Left kidney (tissue), 2 donors: ENCODE results near the gene ITGB7. TPM values are rescaled to one million over a fixed set of nuclear protein-coding genes. Genes with fewer than 3 reads are reported as not detected.

Source experiments
- DNase-seq: peaks from one replicate; pipeline ENCODE4 v3.0.0-alpha.2; 2013
- polyA plus RNA-seq: library from polyadenylated mRNA; unstranded; fragments of 120-200 nt; gene quantifications from one replicate; pipeline ENCODE4 v1.2.1, GENCODE V29; 2013; ENCODE audit not compliant: insufficient read length

The ITGB7 gene
- polyA plus RNA-seq, 1 donor = 1.8 TPM

DNA sequence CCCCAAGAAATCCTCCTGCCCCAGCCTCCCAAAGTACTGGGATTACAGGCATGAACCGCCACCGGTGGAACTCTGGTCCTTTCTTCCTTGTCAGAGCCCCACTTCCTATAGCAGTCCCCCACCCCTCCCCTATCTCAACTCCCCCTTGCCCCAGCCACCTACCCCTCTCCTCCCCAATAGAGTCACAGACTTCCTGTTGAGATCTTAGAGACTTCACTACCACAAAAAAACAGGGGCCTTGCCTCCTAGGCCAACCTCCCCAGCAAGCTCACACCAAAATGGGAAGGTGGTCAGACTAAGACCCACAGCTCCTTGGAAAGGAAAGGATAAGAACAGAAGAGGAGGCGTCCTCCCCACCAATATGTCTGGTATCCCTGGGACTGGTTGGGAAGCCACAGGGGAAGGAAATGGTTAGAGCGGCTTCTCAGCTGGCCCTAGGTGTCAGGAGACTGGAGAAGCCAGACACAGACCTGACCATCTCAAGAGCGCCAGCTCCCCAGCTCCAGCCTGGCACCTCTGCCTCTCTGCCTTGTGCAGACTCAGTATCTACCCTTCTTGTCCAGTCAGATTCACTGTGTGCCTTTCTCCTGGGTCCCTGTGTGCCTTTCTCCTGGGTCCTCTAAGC is 8.5 kb downstream of the ITGB7 start:
- DNase-seq = no peak

GRCh38 chr12:53197011-53197640 is 9.9 kb downstream of the ITGB7 start:
- DNase-seq = no peak

DNA sequence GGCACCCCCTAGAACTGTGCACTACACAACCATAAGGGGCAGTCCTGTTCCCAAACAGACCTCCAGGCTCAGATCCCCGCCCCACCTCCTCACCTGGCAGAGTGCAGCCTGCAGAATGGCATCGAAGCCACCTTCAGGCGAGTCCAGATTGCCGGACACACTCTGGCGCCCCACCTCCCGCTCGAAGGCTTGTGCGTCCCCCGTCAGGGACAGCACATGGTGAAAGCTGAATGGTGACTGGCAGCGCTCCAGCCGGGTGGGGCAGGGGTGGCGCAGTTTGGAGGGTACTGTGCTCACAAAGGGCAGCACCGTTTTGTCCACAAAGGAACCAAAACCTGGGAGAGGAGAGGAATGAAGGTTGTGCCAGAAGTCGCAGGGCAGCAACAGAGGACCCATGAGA is 10.6 kb downstream of the ITGB7 start:
- DNase-seq = no peak

- DNase-seq = no peak
Observed at GRCh38 chr12:53195516-53196420, 11.3 kb downstream of the ITGB7 start.

- no peak for DNase-seq
Observed at GRCh38 chr12:53194973-53195372, 12.1 kb downstream of the ITGB7 start.

GRCh38 chr12:53193985-53194716 is 12.9 kb downstream of the ITGB7 start:
- DNase-seq = no peak

GRCh38 chr12:53193040-53193439 is 14.0 kb downstream of the ITGB7 start:
- no peak for DNase-seq

GRCh38 chr12:53192531-53193021 is 14.5 kb downstream of the ITGB7 start:
- no peak for DNase-seq

DNA sequence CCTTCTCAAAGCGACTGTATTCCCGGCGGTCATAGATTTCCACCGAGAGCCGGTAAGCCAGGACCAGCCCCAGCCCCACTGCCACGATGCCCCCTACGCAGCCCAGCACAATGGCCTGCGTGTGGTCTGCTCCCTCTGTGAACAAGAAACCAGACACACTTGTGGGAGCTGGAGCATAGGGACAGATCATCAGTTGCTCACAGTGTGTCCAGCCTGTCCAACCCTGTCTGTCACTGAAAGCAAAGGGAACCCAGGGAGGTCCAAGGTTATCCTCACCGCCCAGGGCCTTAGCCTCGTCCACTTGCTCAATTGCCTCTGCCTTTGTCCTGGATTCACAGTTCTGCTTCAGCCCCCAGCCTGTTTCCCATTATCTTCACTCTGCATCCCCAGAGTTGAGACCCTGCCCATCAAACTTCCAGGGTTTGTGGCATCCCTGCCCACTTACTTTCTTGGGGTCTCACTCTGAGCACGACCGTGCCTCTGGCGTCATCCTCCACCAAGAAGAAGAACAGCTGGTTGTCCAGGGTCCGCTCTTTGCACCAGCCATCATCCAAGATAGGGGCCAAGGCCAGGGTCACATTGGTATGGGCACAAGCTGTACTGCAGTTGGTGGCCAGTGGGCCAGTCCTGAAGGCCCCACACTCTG is 15.0 kb downstream of the ITGB7 start:
- DNase-seq = no peak

DNA sequence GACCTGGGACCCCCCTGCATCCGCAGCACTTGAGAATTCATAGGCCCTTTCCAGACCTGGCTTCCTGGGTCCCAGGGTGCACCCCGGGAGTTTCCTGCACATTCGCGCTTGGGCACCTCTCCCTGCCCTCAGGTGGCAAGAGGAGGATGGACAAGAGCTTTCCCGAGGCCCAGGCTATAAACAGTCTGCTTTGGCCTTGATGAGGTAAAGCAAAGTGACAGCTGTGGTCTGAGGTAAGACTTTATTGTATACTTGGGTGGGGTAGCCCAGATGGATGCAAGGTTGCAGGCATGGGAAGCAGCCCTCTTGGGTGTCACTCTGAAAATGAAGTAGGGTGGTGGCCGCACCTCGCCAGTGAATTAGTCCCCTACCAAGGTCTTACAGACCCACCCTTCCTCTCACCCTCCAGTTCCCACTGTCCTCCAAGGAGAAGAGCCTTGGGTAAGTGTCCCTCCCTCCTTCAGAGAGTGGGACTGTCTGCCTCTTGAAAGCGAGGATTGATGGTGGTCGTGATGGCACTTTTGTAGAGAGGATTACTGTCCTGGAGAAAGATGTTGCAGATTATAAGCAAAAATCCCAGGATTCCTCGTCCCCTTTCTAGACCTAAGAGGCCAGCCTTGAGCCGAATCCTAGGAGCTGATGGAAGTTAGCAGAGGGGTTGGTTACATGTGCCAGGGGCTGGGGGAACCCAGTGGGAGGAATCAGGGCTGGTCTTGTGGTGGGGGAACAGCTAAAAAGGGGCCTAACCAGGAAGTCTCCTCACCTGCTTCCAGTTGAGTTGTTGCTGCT is 15.8 kb downstream of the ITGB7 start:
- DNase-seq = no peak

GRCh38 chr12:53190108-53190729 is 16.8 kb downstream of the ITGB7 start:
- peak; percentile 19 for DNase-seq

DNA sequence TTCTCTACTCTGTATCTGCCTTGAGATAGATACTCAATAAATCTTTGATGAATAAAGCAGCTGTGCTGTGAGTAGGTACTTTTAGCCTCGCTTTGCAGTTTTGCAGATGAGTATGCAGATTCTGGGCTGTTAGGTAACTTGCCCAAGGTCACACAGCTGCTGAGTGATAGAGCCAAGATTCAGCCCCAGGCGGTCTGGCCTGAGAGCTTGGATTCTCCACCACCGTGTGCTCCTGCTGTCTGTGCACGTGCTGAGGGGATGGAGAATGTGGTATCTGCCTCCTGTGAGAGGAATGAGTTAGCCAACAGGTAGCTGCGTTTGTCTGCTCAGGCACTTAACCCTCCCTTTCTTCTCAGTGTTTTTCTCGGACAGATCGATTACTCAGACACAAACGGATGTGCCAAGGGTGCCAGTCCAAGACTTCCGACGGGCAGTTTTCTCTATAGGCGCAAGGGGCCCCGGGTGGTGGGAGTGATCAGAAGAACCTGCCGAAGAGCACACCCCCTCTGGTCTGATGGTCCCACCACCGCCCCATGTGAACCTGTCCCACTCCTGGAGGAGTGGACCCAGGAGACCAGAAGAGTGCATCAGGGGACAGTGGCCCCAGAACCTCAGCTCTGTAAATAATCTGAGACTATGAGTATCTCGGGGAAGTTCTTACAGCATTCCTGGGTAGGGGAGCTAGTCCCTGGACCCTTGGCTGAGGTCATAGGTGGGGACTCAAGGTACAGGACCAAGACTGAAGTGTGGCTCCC is 19.7 kb downstream of the ITGB7 start:
- no peak for DNase-seq

DNA sequence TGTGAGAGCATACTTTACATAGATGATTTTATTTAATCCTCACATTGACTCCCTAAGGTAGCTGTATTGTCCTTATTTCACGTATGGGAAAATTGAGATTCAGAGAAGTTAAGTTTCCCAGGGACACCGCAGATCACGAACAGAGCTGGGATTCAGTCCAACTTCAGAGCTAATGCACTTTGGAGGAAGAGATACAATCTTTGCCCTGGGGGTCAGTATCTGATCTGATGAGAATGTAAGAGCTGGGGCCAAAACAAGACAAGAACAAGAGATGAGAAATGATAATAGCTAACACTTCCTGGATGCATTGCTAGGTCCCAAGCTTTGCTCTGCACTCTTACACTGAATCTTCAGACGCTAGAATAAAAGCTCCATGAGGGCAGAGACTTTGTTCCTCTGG is 20.3 kb downstream of the ITGB7 start:
- no peak for DNase-seq

- DNase-seq = no peak
Observed at GRCh38 chr12:53185582-53186153, 21.4 kb downstream of the ITGB7 start.

- no peak for DNase-seq
Observed at GRCh38 chr12:53184828-53185227, 22.2 kb downstream of the ITGB7 start.

GRCh38 chr12:53182903-53183302 is 24.1 kb downstream of the ITGB7 start:
- DNase-seq = no peak

DNA sequence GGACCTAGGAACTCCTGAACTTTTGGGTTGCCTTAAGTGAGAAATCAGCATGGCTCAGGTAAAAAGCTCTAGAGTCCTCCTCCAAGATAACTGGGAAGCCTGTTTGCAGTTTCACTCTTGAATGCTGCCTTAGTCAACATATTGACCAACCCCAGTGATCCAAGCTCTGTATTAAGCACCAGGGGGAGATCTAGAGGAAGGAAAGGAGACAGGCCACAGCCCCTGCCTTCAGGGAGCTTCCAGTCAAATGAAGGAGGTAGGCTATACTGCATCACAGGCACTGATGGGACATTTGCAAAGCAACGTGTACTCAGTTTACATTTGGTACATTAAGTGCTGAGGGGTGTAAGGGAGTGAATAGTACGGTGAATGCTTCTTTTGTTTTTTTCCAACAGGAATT is 25.1 kb downstream of the ITGB7 start:
- no peak for DNase-seq

GRCh38 chr12:53180931-53181645 is 26.0 kb downstream of the ITGB7 start:
- DNase-seq = peak; percentile 19
